ENCODE measurements around the gene NPIPB2.

DNA sequence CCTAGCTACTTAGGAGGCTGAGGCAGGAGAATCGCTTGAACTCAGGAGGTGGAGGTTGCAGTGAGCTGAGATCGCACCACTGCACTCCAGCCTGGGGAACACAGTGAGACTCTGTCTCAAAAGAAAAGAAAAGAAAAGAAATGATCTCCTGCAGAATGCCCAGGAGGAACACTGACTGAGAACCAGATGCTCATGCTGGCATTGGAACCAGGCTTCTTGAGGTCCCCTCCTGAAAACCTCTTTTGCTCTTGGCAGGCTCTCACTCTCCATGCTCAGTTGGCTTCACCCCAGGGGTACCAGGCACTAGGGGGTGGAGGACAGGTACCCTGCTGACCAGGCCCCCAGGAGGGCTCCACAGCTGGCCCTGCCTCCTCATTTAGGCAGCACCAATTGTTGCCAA, 14.7 kb upstream of the NPIPB2 start:
- no peak for TF ChIP-seq CTCF (IDR thresholded peaks at IDR 0.05)
- TF ChIP-seq POLR2AphosphoS5 (IDR thresholded peaks at IDR 0.05) = no peak
